Thymus (tissue), 11 donors: ENCODE data around the gene GRK5. TPM values are rescaled to one million over a fixed set of nuclear protein-coding genes. Genes with fewer than 3 reads are reported as not detected.
A peak's percentile ranks its signal among the peaks of the same experiment; 100 is the strongest.

Experiments
- DNase-seq, 9 donors: peaks; one replicate each; pipeline ENCODE4 v3.0.0-alpha.2; 2013; ENCODE audit warnings: low spot score in 9 of 9, low read depth in 6 of 9, missing footprints in 1 of 9
- H3K27ac ChIP-seq, 2 donors: one replicate each; pipeline ENCODE4 v1.5.1; 2013; ENCODE audit warnings: control low read depth in 1 of 2, low read depth in 1 of 2, low read length in 1 of 2, mild to moderate bottlenecking in 1 of 2, moderate library complexity in 1 of 2
- H3K27me3 ChIP-seq, 2 donors: one replicate each; pipeline ENCODE4 v1.5.1; 2013; ENCODE audit warnings: low read length in 1 of 2; ENCODE audit not compliant: control insufficient read depth in 2 of 2, insufficient read depth in 1 of 2
- H3K36me3 ChIP-seq, 2 donors: one replicate each; pipeline ENCODE4 v1.5.1; 2013; ENCODE audit warnings: low read length in 1 of 2, mild to moderate bottlenecking in 1 of 2, moderate library complexity in 1 of 2; ENCODE audit not compliant: control insufficient read depth in 2 of 2, insufficient read depth in 2 of 2
- H3K4me1 ChIP-seq, 2 donors: one replicate each; pipeline ENCODE4 v1.5.1; 2013; ENCODE audit warnings: low read length in 2 of 2; ENCODE audit not compliant: control insufficient read depth in 2 of 2, insufficient read depth in 2 of 2
- H3K4me3 ChIP-seq, 2 donors: one replicate each; pipeline ENCODE4 v1.5.1; 2013; ENCODE audit warnings: low read length in 2 of 2, control low read depth in 1 of 2, mild to moderate bottlenecking in 1 of 2
- H3K9me3 ChIP-seq, 2 donors: one replicate each; pipeline ENCODE4 v1.5.1; 2013; ENCODE audit warnings: low read length in 1 of 2, mild to moderate bottlenecking in 1 of 2; ENCODE audit not compliant: control insufficient read depth in 2 of 2, insufficient read depth in 1 of 2
- WGBS: extraction: QIAGEN DNeasy Blood & Tissue Kit; methylation state at CpG from one replicate; pipeline ENCODE4 v1.1.7; 2013; 5-methylcytosine and 5-hydroxymethylcytosine counted together
- polyA plus RNA-seq: library from polyadenylated mRNA; stranded (reverse); fragments of 200-250 nt; gene quantifications from one replicate; pipeline ENCODE4 v1.2.3, GENCODE V29; 2013
- total RNA-seq: library from RNA; stranded (reverse); fragments of 120-200 nt; gene quantifications from one replicate; pipeline ENCODE4 v1.2.4, GENCODE V29; 2013
- donor health status: healthy.

The GRK5 gene
- total and polyA plus RNA-seq, 2 donors, result 14.4 to 18.5 TPM

- no peak for DNase-seq
- Histone ChIP-seq H3K4me3 (no peak overlapping the region), H3K4me1 (peaks cover 13 to 37% of the 10 kb centered on the region in 2 donors), H3K27me3 (peaks cover 8 to 53% of the 10 kb centered on the region in 2 donors), H3K27ac (no peak overlapping the region), H3K9me3 (no peaks in the 10 kb centered on the region), H3K36me3 (no peaks in the 10 kb centered on the region)
- 96% methylated on average over 7 of the region's 7 CpGs for WGBS
Measured at GRCh38 chr10:119314486-119314885, 107.1 kb downstream of the GRK5 start.

GRCh38 chr10:119315128-119316001 lies 108.0 kb downstream of the GRK5 start:
- DNase-seq, result peak in 2 of 9 donors; percentile 40 to 61
- WGBS, result 82% methylated on average over 16 of the region's 16 CpGs
- Histone ChIP-seq H3K4me1 (peaks cover 13 to 33% of the 10 kb centered on the region in 2 donors), H3K9me3 (no peaks in the 10 kb centered on the region), H3K27ac (peak overlapping the region; percentile 11 to 26), H3K36me3 (no peaks in the 10 kb centered on the region), H3K27me3 (peaks cover 8 to 50% of the 10 kb centered on the region in 2 donors), H3K4me3 (no peak overlapping the region)

- Histone ChIP-seq H3K27ac (no peak overlapping the region), H3K36me3 (no peaks in the 10 kb centered on the region), H3K4me3 (no peak overlapping the region), H3K27me3 (peaks cover 8 to 50% of the 10 kb centered on the region in 2 donors), H3K4me1 (peaks cover 13 to 33% of the 10 kb centered on the region in 2 donors), H3K9me3 (no peaks in the 10 kb centered on the region)
- no peak for DNase-seq
- 97% methylated on average over 2 of the region's 2 CpGs for WGBS
Measured at GRCh38 chr10:119316002-119316358, 108.6 kb downstream of the GRK5 start.

- peaks cover 13 to 33% of the 10 kb centered on the region in 2 donors for H3K4me1 ChIP-seq
- H3K27ac ChIP-seq, result no peak overlapping the region
Measured at GRCh38 chr10:119316729-119317097, 109.3 kb downstream of the GRK5 start.

GRCh38 chr10:119318411-119319160 lies 111.2 kb downstream of the GRK5 start:
- H3K27me3 ChIP-seq, result peaks cover 8 to 49% of the 10 kb centered on the region in 2 donors
- H3K9me3 ChIP-seq, result peaks cover 0 to 4% of the 10 kb centered on the region in 2 donors
- DNase-seq, result no peak
- H3K4me1 ChIP-seq, result peaks cover 7 to 28% of the 10 kb centered on the region in 2 donors
- H3K4me3 ChIP-seq, result no peak overlapping the region
- 61% methylated on average over 11 of the region's 11 CpGs for WGBS
- no peak overlapping the region for H3K27ac ChIP-seq
- H3K36me3 ChIP-seq, result no peaks in the 10 kb centered on the region

More at GRCh38 chr10:119316729-119317097, 109.3 kb downstream of the GRK5 start:
- no peaks in the 10 kb centered on the region for H3K36me3 ChIP-seq
- WGBS, result 95% methylated on average over 4 of the region's 4 CpGs
- peaks cover 8 to 50% of the 10 kb centered on the region in 2 donors for H3K27me3 ChIP-seq
- no peak for DNase-seq
- H3K9me3 ChIP-seq, result peaks cover 0 to 4% of the 10 kb centered on the region in 2 donors
- no peak overlapping the region for H3K4me3 ChIP-seq

GRCh38 chr10:119319161-119319919 lies 112.0 kb downstream of the GRK5 start:
- WGBS, result 85% methylated on average over 16 of the region's 16 CpGs
- peaks cover 6 to 42% of the 10 kb centered on the region in 2 donors for H3K27me3 ChIP-seq
- no peaks in the 10 kb centered on the region for H3K36me3 ChIP-seq
- no peak for DNase-seq
- peaks cover 0 to 20% of the 10 kb centered on the region in 2 donors for H3K4me1 ChIP-seq
- H3K27ac ChIP-seq, result no peak overlapping the region
- no peak overlapping the region for H3K4me3 ChIP-seq
- peaks cover 0 to 4% of the 10 kb centered on the region in 2 donors for H3K9me3 ChIP-seq

- Histone ChIP-seq H3K4me1 (peaks cover 0 to 20% of the 10 kb centered on the region in 2 donors), H3K4me3 (no peak overlapping the region), H3K27me3 (peaks cover 4 to 37% of the 10 kb centered on the region in 2 donors), H3K36me3 (no peaks in the 10 kb centered on the region), H3K9me3 (peaks cover 0 to 4% of the 10 kb centered on the region in 2 donors), H3K27ac (no peak overlapping the region)
- WGBS, result 99% methylated on average over 3 of the region's 3 CpGs
- DNase-seq, result no peak
Measured at GRCh38 chr10:119319920-119320258, 112.5 kb downstream of the GRK5 start.

GRCh38 chr10:119320981-119321380 lies 113.6 kb downstream of the GRK5 start:
- Histone ChIP-seq H3K27me3 (peaks cover 4 to 27% of the 10 kb centered on the region in 2 donors), H3K9me3 (peaks cover 0 to 4% of the 10 kb centered on the region in 2 donors), H3K36me3 (no peaks in the 10 kb centered on the region), H3K4me3 (no peak overlapping the region), H3K27ac (no peak overlapping the region), H3K4me1 (peaks cover 0 to 9% of the 10 kb centered on the region in 2 donors)
- DNase-seq, result no peak
- 84% methylated on average over 6 of the region's 6 CpGs for WGBS
